Activated naive CD8-positive, alpha-beta T cell treated with anti-CD3 and anti-CD28 coated beads, Interleukin-2, amount 10 ng/mL, durations not matched to agents 7 days and 5 days (primary cell): Measurements from ENCODE around the gene NYNRIN. TPM values are rescaled to one million over a fixed set of nuclear protein-coding genes. Genes with fewer than 3 reads are reported as not detected.

Source experiments
- ATAC-seq: fragments of 150-1000 bp; cut with Tn5 transposase; one replicate; pipeline ENCODE4 v1.10.0; 2021; ENCODE audit warnings: low read depth, moderate library complexity
- POLR2A ChIA-PET: fragments of 350-600 bp; sonication (Branson Sonifier 250); formaldehyde crosslinking; loops from one replicate; lab custom pipeline; 2021; ENCODE audit warnings: antibody characterized with exemption; lab: Charles Lee
- DNase-seq: peaks from one replicate; pipeline ENCODE4 v3.0.0; 2021
- H3K27ac Mint-ChIP-seq: one replicate; pipeline ENCODE4 v1.8.0; 2022; ENCODE audit warnings: mild to moderate bottlenecking, mixed read lengths
- H3K27me3 Mint-ChIP-seq: one replicate; pipeline ENCODE4 v1.8.0; 2022; ENCODE audit warnings: mild to moderate bottlenecking, moderate library complexity, mixed read lengths
- H3K36me3 Mint-ChIP-seq: one replicate; pipeline ENCODE4 v1.8.0; 2021; ENCODE audit warnings: mild to moderate bottlenecking, mixed read lengths
- H3K4me1 Mint-ChIP-seq: one replicate; pipeline ENCODE4 v1.8.0; 2021; ENCODE audit warnings: mixed read lengths
- H3K4me3 Mint-ChIP-seq: one replicate; pipeline ENCODE4 v1.8.0; 2022; ENCODE audit warnings: mild to moderate bottlenecking, moderate library complexity, mixed read lengths
- H3K9me3 Mint-ChIP-seq: one replicate; pipeline ENCODE4 v1.8.0; 2021; ENCODE audit warnings: mixed read lengths
- total RNA-seq, 2 experiments: library from RNA; stranded (reverse); gene quantifications; one replicate each; pipeline ENCODE4 v1.2.3, GENCODE V29; 2021

The NYNRIN gene
- total RNA-seq, 2 experiments from 2014 or later, result 0.34 to 0.42 TPM

DNA sequence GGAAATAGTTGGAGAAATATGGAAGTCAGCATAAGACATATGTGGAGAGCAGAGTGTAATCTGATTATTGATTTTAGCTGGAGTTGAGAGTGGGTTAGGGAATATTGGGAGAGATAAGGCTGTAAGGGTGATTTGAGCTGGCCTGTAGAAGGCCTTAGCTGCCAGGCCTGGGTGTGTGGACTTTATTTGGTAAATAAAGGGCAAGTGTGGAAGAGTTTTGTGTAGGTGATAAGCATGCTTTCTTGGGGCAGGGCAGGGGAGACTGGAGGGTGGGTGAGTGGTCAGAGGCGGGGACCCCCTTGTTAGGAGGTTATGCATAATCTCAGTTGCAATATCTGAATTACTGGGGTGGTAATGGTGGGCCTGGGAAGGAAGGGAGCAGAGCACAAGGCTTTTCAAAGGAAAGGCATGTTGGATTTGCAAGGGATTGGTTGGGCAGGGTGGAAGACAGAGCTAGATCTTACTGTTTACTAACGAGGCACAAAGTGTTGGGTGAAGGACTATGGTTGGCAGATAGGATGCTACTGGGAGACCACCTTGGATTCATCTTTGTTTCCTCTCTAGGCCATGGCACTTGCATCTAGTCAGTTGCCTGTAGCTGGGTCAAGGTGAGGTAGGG, 36.5 kb downstream of the NYNRIN start:
- H3K27ac Mint-ChIP-seq, result peak overlapping the region; percentile 1
- H3K36me3 Mint-ChIP-seq, result peaks cover 36% of the 10 kb centered on the region
- peaks cover 37% of the 10 kb centered on the region for H3K4me1 Mint-ChIP-seq
- POLR2A ChIA-PET, result interaction anchor here (0.8 to 3.7 kb wide), 4 partner anchors 95 to 102 kb away, joined by 4 to 31 read pairs (median 6); partner anchors contain the start of gene RIPK3
- H3K27me3 Mint-ChIP-seq, result no peaks in the 10 kb centered on the region
- ATAC-seq (no peak), DNase-seq (no peak)
- no peak overlapping the region for H3K4me3 Mint-ChIP-seq
- H3K9me3 Mint-ChIP-seq, result no peaks in the 10 kb centered on the region

DNA sequence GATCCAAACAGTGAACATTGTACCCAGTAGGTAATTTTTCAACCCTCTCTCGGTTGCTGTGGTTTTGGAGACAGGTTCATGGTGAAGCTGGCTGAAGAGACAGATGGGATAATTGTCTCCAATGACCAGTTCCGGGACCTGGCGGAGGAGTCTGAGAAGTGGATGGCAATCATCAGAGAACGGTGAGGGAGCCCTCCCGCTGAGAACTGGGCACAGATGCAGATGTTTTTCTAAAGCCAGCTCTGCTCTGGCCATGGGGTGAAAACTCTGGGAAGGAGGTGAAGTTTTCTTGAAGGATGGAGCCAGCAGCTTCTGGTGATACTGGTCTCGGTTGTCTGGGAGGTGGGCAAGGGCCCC, 37.2 kb downstream of the NYNRIN start:
- Mint-ChIP-seq H3K4me1 (peaks cover 42% of the 10 kb centered on the region), H3K4me3 (no peak overlapping the region), H3K36me3 (peaks cover 36% of the 10 kb centered on the region), H3K9me3 (no peaks in the 10 kb centered on the region), H3K27ac (no peak overlapping the region), H3K27me3 (no peaks in the 10 kb centered on the region)
- ATAC-seq, result no peak
- DNase-seq, result no peak
- POLR2A ChIA-PET, result interaction anchor here (0.8 to 3.7 kb wide), 3 partner anchors 96 to 103 kb away, joined by 4 to 31 read pairs (median 8); partner anchors contain the start of gene RIPK3

- no peak for DNase-seq
- H3K27ac Mint-ChIP-seq, result peak overlapping the region; percentile 89
- peaks cover 38% of the 10 kb centered on the region for H3K4me1 Mint-ChIP-seq
- no peaks in the 10 kb centered on the region for H3K27me3 Mint-ChIP-seq
- POLR2A ChIA-PET, result interaction anchor here (0.6 to 3.7 kb wide), 7 partner anchors 96 to 301 kb away, joined by 3 to 31 read pairs (median 7); partner anchors contain the start of genes PSME1, RIPK3 and TINF2
- no peaks in the 10 kb centered on the region for H3K9me3 Mint-ChIP-seq
- ATAC-seq, result peak; percentile 24
- H3K4me3 Mint-ChIP-seq, result peak overlapping the region; percentile 75
- peaks cover 36% of the 10 kb centered on the region for H3K36me3 Mint-ChIP-seq
Observed at GRCh38 chr14:24436355-24437019, 37.7 kb downstream of the NYNRIN start.

- Mint-ChIP-seq H3K9me3 (no peaks in the 10 kb centered on the region), H3K27ac (peak overlapping the region; percentile 89), H3K4me1 (peaks cover 39% of the 10 kb centered on the region), H3K27me3 (no peaks in the 10 kb centered on the region), H3K36me3 (peaks cover 33% of the 10 kb centered on the region), H3K4me3 (peak overlapping the region; percentile 75)
- ATAC-seq, result peak; percentile 37
- POLR2A ChIA-PET, result interaction anchor here (0.6 to 3.7 kb wide), 9 partner anchors 72 to 301 kb away, joined by 3 to 31 read pairs (median 3); partner anchors contain the start of genes PSME1, RIPK3 and TINF2
- DNase-seq, result no peak
Observed at GRCh38 chr14:24437020-24437735, 38.4 kb downstream of the NYNRIN start.

GRCh38 chr14:24437736-24438067, 38.9 kb downstream of the NYNRIN start:
- DNase-seq, result no peak
- H3K4me1 Mint-ChIP-seq, result peaks cover 41% of the 10 kb centered on the region
- H3K4me3 Mint-ChIP-seq, result peak overlapping the region; percentile 34
- no peaks in the 10 kb centered on the region for H3K27me3 Mint-ChIP-seq
- POLR2A ChIA-PET, result interaction anchor here (0.7 to 3.7 kb wide), 5 partner anchors 72 to 195 kb away, joined by 3 to 31 read pairs (median 3); partner anchors contain the start of gene TINF2
- ATAC-seq, result no peak
- no peaks in the 10 kb centered on the region for H3K9me3 Mint-ChIP-seq
- peak overlapping the region; percentile 89 for H3K27ac Mint-ChIP-seq
- peaks cover 33% of the 10 kb centered on the region for H3K36me3 Mint-ChIP-seq

- no peak overlapping the region for H3K4me3 Mint-ChIP-seq
Observed at GRCh38 chr14:24438223-24439097, 39.7 kb downstream of the NYNRIN start.

GRCh38 chr14:24439257-24439656, 40.5 kb downstream of the NYNRIN start:
- POLR2A ChIA-PET, result interaction anchor here (5.4 kb wide), 1 partner anchor 9 kb away, joined by 68 read pairs; the partner anchor contains the start of genes CBLN3 and KHNYN
- no peak overlapping the region for H3K4me3 Mint-ChIP-seq
- DNase-seq (no peak), ATAC-seq (no peak)
- H3K9me3 Mint-ChIP-seq, result no peaks in the 10 kb centered on the region
- peaks cover 24% of the 10 kb centered on the region for H3K36me3 Mint-ChIP-seq
- peaks cover 43% of the 10 kb centered on the region for H3K4me1 Mint-ChIP-seq
- peak overlapping the region; percentile 4 for H3K27ac Mint-ChIP-seq
- H3K27me3 Mint-ChIP-seq, result no peaks in the 10 kb centered on the region

More at GRCh38 chr14:24438223-24439097, 39.7 kb downstream of the NYNRIN start:
- peaks cover 43% of the 10 kb centered on the region for H3K4me1 Mint-ChIP-seq
- POLR2A ChIA-PET, result interaction anchor here (1.0 to 5.4 kb wide), 3 partner anchors 8 to 106 kb away, joined by 3 to 68 read pairs (median 31); partner anchors contain the start of genes CBLN3 and KHNYN
- DNase-seq, result no peak
- no peak for ATAC-seq
- peaks cover 27% of the 10 kb centered on the region for H3K36me3 Mint-ChIP-seq
- no peaks in the 10 kb centered on the region for H3K27me3 Mint-ChIP-seq
- peak overlapping the region; percentile 89 for H3K27ac Mint-ChIP-seq
- no peaks in the 10 kb centered on the region for H3K9me3 Mint-ChIP-seq

DNA sequence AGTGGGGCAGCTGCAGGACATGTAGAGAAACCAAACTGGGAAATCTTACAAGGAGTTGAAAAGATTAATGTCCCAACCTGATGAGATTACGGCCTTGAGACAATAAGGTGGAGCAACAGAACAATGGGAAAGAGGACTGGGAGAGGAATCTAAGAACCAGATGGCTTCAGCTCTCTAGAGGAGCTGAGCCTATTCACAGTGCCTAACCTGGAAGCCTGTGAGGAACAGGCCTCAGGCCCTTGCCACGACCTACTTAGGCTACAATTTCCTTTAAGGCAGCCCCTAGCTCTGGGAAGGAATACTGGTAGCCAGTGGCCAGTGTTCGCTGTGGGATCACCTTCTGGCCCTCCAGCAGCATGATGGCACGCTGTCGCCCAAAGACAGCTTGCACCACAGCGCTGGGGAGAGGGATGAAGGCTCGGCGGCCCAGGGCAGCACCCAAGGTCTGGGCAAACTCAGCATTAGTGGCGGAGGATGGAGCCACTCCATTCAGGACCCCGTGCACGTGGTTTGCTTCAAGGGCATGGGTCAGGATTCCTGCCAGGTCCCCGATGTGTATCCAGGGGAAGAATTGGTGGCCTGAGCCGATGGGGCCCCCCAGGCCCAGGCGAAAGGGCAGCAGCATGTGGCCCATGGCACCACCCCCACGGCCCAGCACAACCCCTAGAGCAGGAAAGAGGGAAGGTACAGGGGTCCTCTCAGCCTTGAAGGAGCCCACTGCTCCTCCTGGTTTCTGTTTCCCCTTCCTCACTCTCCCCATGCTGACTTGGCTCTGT, 41.2 kb downstream of the NYNRIN start:
- peaks cover 21% of the 10 kb centered on the region for H3K36me3 Mint-ChIP-seq
- POLR2A ChIA-PET, result interaction anchor here (5.4 kb wide), 1 partner anchor 9 kb away, joined by 68 read pairs; the partner anchor contains the start of genes CBLN3 and KHNYN
- no peaks in the 10 kb centered on the region for H3K27me3 Mint-ChIP-seq
- H3K9me3 Mint-ChIP-seq, result no peaks in the 10 kb centered on the region
- no peak for DNase-seq
- ATAC-seq, result no peak
- H3K27ac Mint-ChIP-seq, result no peak overlapping the region
- H3K4me1 Mint-ChIP-seq, result peaks cover 43% of the 10 kb centered on the region
- H3K4me3 Mint-ChIP-seq, result no peak overlapping the region

DNA sequence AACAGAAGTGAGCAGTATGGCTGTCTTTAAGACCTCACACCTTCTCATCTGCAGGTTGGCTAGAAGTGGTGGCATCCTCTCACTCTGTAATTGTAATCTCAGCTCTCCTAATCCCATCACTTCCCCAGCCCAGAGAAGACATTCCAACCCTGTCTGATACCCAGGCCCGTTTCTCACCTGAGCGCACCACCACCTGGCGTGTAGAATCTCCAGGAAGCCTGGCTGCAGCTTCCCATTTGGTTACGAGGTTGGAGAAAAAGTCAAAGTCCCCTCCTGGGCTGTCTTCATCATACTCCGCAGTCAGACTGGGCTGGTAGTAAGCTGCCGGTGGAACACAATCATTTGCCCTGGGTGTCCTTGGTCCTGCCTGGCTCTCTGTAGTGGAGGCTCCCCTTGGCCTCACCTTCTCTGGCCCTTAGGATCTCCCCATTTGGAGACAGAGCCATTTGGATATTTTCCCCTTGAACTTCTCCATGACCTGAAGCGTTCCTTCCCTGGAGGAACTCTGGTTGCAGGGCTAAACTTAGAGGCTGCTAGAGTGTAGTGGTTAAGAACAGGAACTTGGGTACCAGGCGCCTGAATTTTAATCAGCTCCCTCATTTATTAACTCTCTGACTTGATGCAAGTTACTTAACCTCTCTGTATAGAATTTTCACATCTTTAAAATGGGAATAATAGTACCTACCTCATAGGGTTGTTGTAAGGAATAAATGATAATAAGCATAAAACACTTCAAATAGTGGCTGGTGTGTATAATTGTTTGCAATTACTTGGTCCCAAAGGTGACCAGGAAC, 42.0 kb downstream of the NYNRIN start:
- POLR2A ChIA-PET, result interaction anchor here (1.0 to 5.4 kb wide), 4 partner anchors 10 to 233 kb away, joined by 3 to 68 read pairs (median 5); partner anchors contain the start of genes CBLN3 and KHNYN
- DNase-seq (no peak), ATAC-seq (no peak)
- H3K27me3 Mint-ChIP-seq, result no peaks in the 10 kb centered on the region
- H3K36me3 Mint-ChIP-seq, result peaks cover 25% of the 10 kb centered on the region
- H3K27ac Mint-ChIP-seq, result peak overlapping the region; percentile 52
- H3K4me3 Mint-ChIP-seq, result peak overlapping the region; percentile 90
- H3K9me3 Mint-ChIP-seq, result no peaks in the 10 kb centered on the region
- peaks cover 42% of the 10 kb centered on the region for H3K4me1 Mint-ChIP-seq

- Mint-ChIP-seq H3K4me3 (peak overlapping the region; percentile 90), H3K36me3 (peaks cover 27% of the 10 kb centered on the region), H3K4me1 (peaks cover 40% of the 10 kb centered on the region), H3K9me3 (no peaks in the 10 kb centered on the region), H3K27me3 (no peaks in the 10 kb centered on the region), H3K27ac (peak overlapping the region; percentile 98)
- DNase-seq (no peak), ATAC-seq (no peak)
- POLR2A ChIA-PET, result interaction anchor here (0.6 to 5.4 kb wide), 15 partner anchors 11 to 252 kb away, joined by 3 to 68 read pairs (median 4); partner anchors contain the start of genes CBLN3, CHMP4A, GZMH and KHNYN
Observed at GRCh38 chr14:24441485-24441884, 42.7 kb downstream of the NYNRIN start.

DNA sequence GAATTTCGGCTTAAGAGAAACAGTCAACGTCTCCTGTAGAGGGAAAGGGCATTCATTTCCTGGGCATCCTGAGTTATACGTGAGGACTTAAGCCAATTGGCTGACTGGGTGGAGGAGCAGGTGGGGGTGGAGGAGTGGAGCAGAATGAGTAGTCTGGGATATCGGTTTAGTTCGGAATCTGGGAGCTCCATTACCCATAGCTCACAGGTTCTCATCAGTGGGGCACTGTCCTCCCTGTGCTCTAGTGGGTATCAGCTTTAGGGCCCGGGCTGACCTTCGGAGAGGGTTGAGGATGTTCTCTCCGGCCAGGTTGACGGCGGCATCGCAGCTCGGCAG, 43.1 kb downstream of the NYNRIN start:
- H3K9me3 Mint-ChIP-seq, result no peaks in the 10 kb centered on the region
- POLR2A ChIA-PET, result interaction anchor here (0.6 to 5.4 kb wide), 15 partner anchors 11 to 251 kb away, joined by 3 to 68 read pairs (median 4); partner anchors contain the start of genes CBLN3, CHMP4A, GZMH and KHNYN
- DNase-seq, result no peak
- peak overlapping the region; percentile 90 for H3K4me3 Mint-ChIP-seq
- ATAC-seq, result no peak
- peaks cover 27% of the 10 kb centered on the region for H3K36me3 Mint-ChIP-seq
- H3K27me3 Mint-ChIP-seq, result no peaks in the 10 kb centered on the region
- H3K4me1 Mint-ChIP-seq, result peaks cover 36% of the 10 kb centered on the region
- H3K27ac Mint-ChIP-seq, result peak overlapping the region; percentile 98
